GM21390 (cell line): ENCODE data around the gene B9D2.
"Not testable (repeated sequence)": the region's sequence is repeated elsewhere in the genome, so short reads cannot be mapped to it uniquely, and the experiment has no call there.

ENCODE experiments used
- ATAC-seq: cut with Tn5 transposase; IDR thresholded peaks from one replicate; pipeline ENCODE4 v1.9.1; 2021; ENCODE audit not compliant: unreplicated experiment

B9D2 gene, protein sequence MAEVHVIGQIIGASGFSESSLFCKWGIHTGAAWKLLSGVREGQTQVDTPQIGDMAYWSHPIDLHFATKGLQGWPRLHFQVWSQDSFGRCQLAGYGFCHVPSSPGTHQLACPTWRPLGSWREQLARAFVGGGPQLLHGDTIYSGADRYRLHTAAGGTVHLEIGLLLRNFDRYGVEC

GRCh38 chr19:41363753-41364523 lies at the start of gene B9D2:
Gene B9D2, minus strand, starts transcription at chr19:41364149. Its CDS starts 630 bp downstream, at chr19:41363519.
- ATAC-seq = peak; percentile 83

GRCh38 chr19:41412953-41413352 lies 49.0 kb upstream of the B9D2 start:
- ATAC-seq = no peak

DNA sequence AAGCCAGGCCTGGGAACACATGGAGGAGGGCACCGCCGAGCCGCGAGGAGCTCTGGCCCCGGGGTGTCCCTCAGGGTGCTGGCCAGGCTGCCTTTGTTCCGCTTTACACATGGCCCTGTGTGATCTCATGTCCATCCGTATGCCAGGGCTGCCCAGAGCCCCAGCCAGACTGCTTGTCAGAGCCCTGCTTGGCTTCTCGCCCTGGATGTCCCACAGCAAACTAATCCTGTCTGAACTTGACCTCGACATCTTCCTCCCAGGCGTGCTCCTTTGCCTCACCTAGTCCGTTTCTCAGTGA lies 48.0 kb upstream of the B9D2 start:
- no peak for ATAC-seq

DNA sequence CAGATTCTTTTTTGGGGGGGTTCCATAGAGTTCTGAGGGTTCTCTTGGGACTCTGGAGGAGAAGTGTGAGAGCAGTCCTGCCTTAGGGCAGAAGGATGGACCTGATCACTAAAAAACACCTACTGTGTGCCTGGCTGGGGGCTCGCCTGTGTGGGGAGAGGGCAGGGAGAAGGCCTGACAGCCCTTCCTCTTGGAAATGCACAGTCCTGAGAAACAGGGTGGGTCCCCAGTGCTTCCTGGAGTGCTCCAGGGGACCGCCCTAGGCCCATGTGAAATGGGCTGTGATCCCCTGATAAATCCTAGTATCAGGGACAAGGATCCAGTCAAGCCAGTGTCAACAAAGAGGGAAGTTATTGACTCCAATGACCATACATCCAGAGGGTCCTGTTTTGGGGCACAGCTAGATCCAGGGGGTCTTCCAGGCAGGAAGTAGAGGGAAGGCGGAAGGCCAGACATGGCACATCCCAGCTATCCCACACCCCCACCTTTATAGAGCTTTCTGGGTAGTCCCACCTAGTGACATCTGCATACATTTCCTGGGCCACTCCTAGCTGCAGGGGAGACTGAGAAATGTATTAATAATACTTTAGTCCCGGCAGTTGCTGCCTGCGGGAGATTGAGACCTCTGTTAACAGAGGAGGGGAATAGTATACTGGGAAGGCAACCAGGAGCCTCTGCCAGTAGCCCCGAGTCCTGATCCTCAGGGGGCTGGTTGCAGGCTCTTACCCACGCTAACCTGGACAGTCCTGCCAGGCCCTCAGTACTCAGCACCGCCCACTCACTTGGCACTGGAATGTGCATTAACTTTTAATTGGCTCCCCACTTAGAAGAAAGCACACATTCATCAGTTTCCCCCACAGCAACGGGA lies 47.4 kb upstream of the B9D2 start:
- no peak for ATAC-seq

DNA sequence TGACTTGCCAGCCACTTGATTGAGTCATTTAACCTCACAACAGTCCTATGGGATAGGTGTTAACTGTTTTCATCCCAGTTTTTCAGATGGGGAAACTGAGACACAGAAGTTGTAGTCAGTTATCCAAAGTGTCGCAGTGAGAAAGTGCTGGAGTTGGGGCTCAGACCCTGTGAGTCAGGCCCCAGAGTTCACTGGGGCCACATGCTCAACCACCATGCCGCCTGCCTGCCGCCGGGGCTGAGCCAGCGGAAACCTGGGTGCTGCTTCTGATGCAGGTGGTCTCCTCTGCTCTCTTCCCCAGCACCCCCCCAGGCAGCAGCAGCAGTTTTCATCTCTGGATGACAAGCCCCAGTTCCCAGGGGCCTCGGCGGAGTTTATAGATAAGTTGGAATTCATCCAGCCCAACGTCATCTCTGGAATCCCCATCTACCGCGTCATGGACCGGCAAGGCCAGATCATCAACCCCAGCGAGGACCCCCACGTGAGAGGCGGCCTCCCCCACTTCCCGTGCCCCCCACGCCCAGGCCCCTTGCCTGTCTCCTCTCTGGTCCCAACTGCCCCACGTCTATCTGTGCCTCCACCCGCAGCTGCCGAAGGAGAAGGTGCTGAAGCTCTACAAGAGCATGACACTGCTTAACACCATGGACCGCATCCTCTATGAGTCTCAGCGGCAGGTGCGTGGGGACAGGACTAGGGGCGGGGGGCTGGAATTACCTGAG lies 46.5 kb upstream of the B9D2 start:
- ATAC-seq = no peak

DNA sequence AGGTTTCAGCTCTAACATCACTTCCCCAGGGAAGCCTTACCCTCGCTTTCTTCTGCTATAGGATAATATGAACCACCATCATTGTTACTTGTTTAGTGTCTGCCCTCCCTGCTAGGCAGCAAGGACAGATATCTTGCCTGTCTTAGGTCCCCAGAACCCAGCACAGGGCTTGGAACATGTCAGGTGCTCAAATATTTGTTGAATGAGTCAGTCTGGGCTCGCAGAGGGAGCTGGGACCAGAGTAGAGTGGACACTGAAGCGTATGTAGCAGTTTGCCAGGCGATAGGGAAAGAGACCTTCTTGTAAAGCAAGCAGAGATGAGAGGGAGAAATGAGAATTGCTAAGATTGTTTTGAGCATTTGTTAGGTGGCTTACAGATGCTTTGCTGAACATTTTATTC lies 45.3 kb upstream of the B9D2 start:
- ATAC-seq = no peak

GRCh38 chr19:41408846-41409245 lies 44.9 kb upstream of the B9D2 start:
- not testable (repeated sequence) for ATAC-seq

DNA sequence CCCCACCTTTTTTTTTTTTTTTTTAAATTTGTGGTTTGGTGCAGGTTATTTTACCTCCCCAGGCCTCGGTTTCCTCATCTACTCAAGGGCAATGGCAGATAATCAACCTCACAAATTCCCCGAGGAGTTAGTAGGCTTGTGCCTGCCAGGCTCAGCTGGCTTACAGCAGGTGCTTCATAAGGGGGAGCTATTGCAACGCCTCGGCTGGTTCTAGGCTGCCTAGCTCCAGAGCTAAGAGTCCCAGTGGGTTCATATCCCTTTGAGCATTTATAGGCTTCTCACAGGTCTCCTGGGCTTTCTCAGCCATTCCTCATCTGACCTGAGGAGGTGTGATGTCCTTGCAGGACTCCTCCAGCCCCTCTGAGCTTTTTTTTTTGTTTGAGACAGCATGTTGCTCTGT lies 44.3 kb upstream of the B9D2 start:
- no peak for ATAC-seq

- no peak for ATAC-seq
Measured at GRCh38 chr19:41407271-41407670, 43.3 kb upstream of the B9D2 start.

DNA sequence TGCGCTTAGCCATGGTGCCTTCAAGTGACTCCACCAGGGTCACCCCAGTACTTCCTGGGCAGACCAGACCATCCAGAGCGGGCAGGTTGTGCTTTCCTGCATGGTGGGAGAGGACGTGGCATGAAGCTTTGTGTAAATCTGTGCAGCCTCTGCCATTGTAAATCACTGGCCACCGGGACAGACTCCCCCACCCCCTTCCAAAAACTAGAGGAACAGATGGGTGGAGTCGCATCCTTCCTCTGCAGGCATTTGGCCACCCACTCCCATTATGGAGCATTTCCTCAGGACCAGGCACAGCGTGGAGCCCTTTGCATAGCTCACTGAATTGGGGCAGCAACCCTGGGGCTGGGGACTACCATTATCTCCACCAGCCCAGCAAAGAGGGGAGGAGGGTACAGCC lies 41.8 kb upstream of the B9D2 start:
- no peak for ATAC-seq

DNA sequence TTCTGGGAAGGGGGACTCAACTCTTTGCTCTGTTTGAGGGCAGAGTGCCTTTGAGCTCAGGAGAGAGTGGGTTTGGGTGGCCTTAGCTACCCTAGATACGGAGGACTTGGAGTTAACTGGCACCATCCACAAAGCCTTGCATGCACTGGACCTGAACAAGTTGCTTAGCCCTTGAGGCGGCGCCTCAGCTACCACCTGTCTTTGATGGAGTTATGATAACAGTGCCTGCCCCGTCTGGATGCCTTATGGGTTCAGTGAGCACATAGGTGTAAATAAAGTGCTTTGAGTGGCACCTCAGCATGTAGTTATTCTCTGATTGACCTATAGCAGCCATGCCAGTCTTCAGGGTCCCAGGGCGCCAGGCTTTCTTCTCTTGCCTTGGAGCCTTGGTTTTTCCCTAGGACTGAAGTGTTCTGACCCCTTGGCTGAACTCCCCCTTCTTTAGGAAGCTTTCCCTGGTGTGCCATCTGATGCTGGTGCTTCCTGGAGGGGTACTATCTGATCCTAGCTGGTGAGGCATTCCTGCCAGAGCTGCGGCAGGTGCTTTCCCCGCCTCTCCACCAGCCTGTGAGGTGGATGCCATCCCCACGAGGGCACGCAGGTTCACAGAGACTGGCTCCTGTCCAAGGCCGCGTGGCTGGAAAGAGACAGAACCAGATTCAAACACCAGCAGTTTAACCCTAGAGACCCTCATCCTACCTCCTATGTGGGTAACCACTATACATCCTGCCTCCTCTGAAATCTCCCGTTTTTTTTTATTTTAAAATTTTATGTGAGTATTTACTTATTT lies 39.4 kb upstream of the B9D2 start:
- no peak for ATAC-seq

GRCh38 chr19:41402010-41402409 lies 38.1 kb upstream of the B9D2 start:
- no peak for ATAC-seq

GRCh38 chr19:41401483-41401882 lies 37.5 kb upstream of the B9D2 start:
- no peak for ATAC-seq

DNA sequence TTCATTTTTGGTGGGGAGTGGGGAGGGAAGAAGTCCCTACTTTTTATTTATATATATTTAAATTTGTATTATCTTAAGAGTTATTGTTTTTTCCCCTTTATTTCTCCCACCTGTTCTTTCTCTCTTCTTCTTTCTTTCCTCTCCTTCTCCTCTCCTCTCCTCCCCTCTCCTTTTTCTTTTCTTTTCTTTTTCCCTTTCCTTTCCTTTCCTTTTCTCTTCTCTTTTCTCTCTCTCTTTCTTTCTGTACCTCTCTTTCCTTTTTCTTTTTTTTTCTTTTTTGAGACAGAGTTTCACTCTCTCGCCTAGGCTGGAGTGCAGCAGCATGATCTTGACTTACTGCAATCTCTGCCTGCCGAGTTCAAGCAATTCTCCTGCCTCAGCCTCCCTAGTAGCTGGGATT lies 35.6 kb upstream of the B9D2 start:
- no peak for ATAC-seq

GRCh38 chr19:41399091-41399490 lies 35.1 kb upstream of the B9D2 start:
- no peak for ATAC-seq

DNA sequence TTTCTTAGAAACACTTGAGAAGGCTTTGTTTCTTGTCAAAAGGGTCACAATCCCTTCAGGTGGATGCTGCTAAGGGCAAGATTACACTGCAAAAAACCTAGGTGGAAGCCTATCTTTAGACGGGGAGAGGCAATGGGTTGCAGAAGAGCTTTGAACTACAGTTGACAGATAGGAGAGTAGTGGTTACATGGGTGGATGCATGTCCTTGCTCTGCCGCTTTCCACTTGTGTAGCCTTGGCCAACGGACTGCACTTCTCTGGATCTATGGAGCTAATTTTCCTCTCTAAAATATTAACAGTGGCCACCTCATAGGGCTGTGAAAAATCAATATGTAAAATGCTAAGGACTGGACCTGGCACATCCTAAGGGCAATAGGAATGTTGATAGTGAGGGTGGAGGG lies 34.6 kb upstream of the B9D2 start:
- no peak for ATAC-seq

- ATAC-seq = no peak
Measured at GRCh38 chr19:41398050-41398418, 34.1 kb upstream of the B9D2 start.

GRCh38 chr19:41397086-41398049 lies 33.4 kb upstream of the B9D2 start, which contains the start of the genes BCKDHA and EXOSC5:
Gene BCKDHA, plus strand, starts transcription at chr19:41397818. Its CDS starts 10 bp downstream, at chr19:41397828.
Gene EXOSC5, minus strand, starts transcription at chr19:41397359. Its CDS starts 31 bp downstream, at chr19:41397328.
- ATAC-seq = peak; percentile 85

- no peak for ATAC-seq
Measured at GRCh38 chr19:41395355-41395754, 31.4 kb upstream of the B9D2 start.
